HG03460 (cell line): ENCODE data around the gene TSFM.

Source experiments
- ATAC-seq: cut with Tn5 transposase; IDR thresholded peaks from one replicate; pipeline ENCODE4 v1.9.1; 2021; ENCODE audit not compliant: unreplicated experiment

Gene TSFM

GRCh38 chr12:57832966-57833365 is 50.4 kb downstream of the TSFM start:
- ATAC-seq = no peak

- ATAC-seq = no peak
These were observed 51.1 kb downstream of the TSFM start for GRCh38 chr12:57833672-57834071.

DNA sequence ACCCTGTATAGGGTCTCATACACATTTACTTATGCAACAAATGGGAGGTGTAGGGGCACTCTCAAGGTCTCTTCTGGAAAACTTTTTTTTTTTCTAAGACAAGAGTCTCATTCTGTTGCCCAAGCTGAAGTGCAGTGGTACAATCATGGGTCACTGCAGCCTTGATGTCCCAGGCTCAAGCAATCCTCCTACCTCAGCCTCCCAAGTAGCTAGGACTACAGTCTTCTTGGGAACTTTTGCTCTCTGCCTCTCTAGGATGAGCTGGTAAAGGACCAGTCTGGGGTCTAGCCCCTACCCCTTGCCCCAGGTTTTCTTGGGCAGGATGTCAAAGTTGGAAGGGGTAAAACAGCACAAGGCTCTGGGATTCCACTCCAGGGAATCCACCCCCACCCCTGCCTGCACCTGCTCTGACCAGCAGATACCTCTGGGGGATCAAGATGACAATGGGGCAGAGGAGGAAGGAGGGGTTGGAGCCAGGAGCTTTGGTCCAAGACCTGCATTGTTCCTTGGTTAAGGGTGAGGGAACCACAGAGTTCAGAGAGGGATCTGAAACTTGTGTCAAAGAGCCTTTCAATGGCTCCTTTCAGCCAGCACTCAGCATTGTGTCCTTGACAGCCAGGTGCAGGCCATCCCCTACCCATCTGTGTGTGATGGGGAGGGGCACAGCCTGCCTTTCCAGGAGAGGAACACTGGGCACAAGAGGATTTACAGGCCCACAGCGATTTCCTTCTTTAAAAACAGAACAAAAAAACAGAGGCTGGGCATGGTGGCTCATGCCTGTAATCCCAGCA is 51.7 kb downstream of the TSFM start:
- no peak for ATAC-seq

GRCh38 chr12:57835366-57836288 is 53.0 kb downstream of the TSFM start:
- no peak for ATAC-seq

- ATAC-seq = peak; percentile 55
These were observed 54.1 kb downstream of the TSFM start for GRCh38 chr12:57836442-57837375.

GRCh38 chr12:57837864-57838562 is 55.4 kb downstream of the TSFM start:
- ATAC-seq = no peak

DNA sequence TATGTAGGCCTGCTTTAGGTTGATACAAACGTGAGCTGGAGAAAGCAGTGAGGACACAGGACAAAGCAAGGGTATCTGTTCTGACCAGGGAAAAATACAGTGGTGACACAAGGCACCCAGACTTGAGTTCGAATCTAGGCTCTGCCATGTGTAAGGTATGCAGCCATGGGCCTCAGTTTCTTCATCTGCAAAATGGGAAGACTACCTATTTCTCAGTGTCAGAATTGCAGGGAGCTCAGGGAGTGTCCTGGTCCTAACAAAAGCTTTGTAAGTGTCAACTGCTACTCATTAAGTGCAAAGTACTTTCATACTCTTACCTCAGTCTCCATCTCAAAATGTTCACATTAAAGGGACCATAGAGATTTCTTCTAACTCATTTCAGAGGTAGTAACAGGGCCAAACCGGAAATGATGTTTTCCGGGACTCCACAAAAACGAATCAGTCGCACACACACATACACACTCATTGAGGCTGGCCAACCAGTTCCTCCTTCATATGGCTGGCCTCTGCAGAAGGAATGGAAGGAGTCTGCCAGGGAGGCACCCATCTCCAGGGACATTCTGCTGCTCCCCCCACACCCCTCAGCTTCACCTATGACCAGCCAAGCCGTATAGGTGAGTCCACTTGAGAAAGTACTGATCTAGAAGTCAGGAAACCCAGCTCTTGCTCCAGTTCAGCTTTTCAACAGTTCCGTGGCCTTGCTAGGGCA is 56.2 kb downstream of the TSFM start:
- no peak for ATAC-seq

- no peak for ATAC-seq
These were observed 57.4 kb downstream of the TSFM start for GRCh38 chr12:57839996-57840395.

DNA sequence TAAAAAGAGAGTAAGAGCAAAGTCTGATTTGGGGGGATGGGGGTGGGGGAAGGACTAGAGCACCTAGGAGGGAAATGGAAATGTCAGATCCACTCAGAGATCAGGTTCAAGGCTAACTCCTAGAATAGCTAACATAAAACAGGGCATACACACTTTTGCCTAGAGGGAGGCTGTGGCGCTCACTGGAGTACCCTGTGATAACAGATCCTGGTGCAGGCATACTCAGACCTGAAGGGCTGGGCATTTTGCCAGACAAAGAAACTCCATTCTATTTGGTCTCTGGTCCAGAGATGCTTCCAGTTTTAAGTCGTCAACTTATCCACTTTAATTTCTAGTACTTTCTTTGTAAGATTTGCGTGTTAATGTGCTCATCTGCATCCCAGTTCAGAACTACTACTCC is 58.1 kb downstream of the TSFM start:
- ATAC-seq = no peak

DNA sequence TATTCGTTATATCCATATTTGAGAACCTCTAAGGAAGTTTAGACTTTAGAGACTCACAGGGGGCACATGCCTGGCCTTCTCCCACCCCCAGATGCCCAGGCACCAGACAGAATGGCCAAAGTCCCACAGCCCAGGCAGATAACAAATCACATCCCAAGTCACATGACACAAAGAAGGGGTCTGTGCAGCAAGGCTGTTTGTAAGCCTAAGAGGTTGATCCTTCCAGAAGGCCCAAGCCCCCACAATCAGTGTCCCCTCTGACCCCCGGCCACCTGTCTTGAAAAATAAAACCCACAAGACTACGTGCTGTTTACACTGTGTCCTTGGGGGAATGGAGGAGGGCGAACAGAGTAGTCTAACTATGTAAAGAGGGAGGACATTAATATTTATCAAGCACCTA is 58.9 kb downstream of the TSFM start:
- ATAC-seq = no peak

DNA sequence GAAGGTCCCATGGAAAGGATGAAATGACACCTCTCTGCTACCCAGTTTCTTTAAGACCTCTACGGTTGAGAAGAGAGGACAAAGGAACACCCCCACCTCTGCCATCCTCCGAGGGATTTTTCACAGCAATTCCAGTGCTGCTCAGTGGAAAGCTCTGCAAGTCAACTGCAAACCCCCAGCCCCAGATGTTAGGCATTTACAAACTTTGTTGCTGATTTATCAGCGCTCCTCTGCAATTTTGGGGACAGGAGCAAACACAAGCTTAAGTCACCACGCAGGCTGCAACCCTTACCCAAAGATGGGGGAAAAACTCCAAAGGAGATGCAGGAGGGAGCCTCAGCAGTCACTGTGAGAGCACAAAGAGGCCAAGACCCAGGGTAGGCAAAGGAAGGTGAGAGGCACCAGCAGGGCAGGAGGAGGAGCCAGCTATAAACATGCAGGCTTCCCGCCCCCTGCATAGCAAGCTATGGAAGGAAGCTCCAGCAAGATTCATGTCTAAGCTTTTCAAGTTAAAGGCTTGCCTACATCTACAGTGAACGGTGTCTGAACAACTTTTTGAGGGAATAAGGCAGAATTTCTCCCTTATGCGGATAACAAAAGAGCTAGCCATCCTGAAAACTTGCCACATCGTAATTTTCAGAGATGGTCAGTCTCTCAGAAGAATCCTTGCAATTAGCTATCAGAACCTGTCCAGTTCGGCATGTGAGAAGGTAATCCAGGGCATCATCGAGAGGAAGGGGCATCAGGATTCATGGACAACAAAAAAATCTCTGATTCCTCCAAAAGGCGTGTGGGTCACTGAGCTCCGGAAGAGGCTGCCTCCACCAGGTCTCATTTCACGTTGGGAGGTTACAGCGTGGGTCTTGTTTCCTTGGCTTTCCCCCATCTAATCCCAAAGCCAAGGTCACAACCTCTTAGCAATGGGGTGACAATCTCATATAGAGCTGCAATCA is 60.0 kb downstream of the TSFM start:
- no peak for ATAC-seq

- ATAC-seq = peak; percentile 8
These were observed 62.3 kb downstream of the TSFM start for GRCh38 chr12:57844709-57845477.

GRCh38 chr12:57845478-57846284 is 63.1 kb downstream of the TSFM start:
- peak; percentile 28 for ATAC-seq

- peak; percentile 6 for ATAC-seq
These were observed 63.6 kb downstream of the TSFM start for GRCh38 chr12:57846285-57846576.

- ATAC-seq = peak; percentile 42
These were observed 64.2 kb downstream of the TSFM start, which contains the start of gene CTDSP2 for GRCh38 chr12:57846577-57847319. Gene CTDSP2, minus strand, starts transcription at chr12:57846729. Its CDS starts 294 bp downstream, at chr12:57846435.
